CD1c-positive myeloid dendritic cell (primary cell): Measurements from ENCODE around the gene SLC38A9.
"Not testable (repeated sequence)": the region's sequence is repeated elsewhere in the genome, so short reads cannot be mapped to it uniquely, and the experiment has no call there.

Source experiments
- DNase-seq: peaks from one replicate; pipeline ENCODE4 v3.0.0-alpha.2; 2016; ENCODE audit errors: extremely low spot score

SLC38A9 gene, protein sequence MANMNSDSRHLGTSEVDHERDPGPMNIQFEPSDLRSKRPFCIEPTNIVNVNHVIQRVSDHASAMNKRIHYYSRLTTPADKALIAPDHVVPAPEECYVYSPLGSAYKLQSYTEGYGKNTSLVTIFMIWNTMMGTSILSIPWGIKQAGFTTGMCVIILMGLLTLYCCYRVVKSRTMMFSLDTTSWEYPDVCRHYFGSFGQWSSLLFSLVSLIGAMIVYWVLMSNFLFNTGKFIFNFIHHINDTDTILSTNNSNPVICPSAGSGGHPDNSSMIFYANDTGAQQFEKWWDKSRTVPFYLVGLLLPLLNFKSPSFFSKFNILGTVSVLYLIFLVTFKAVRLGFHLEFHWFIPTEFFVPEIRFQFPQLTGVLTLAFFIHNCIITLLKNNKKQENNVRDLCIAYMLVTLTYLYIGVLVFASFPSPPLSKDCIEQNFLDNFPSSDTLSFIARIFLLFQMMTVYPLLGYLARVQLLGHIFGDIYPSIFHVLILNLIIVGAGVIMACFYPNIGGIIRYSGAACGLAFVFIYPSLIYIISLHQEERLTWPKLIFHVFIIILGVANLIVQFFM

DNA sequence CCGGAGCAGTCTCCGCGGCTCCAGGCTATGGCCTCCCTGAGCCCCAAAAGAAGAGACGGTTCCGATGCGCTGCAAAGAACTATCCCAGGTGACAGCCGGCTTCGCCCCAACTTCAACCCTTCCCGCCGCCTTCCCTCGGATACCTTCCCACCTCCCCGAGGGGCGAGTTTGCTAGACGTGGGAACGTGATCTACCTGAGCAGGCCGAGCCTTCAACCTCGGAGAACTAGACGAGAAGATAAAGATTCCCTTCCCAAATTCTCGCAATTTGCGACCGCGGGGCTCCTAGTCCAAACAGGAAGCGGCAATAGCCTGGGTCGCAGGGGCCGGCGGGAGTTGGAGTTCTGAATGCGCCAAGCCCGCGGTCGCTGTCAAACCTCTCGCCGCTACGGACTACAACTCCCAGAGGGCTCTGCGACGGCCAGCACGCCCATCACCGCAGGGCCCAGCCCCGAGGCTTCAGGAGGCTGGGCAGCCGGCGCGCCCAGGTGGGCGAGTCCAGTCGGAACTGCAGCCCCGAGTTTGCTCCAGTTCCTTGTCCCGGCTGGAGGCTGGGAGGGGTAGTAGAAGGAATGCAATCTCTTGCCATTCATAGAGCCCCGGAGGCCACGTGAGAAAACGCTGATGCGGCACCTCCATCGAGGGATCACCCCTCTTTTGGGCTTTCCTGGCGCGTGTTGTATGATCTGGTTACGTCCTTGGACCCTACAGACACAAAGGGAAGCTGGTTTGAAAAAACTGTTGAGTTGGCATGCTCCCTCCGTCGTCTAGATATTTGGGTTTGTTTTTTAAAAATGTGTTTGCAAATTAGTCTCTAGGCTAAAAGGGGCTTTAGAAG, at the start of gene SLC38A9:
TSS of gene SLC38A9 (minus strand) at position 302 of the 837 bp plus-strand sequence. CDS start 14,366 bp downstream, outside the sequence.
- peak; percentile 97 for DNase-seq

DNA sequence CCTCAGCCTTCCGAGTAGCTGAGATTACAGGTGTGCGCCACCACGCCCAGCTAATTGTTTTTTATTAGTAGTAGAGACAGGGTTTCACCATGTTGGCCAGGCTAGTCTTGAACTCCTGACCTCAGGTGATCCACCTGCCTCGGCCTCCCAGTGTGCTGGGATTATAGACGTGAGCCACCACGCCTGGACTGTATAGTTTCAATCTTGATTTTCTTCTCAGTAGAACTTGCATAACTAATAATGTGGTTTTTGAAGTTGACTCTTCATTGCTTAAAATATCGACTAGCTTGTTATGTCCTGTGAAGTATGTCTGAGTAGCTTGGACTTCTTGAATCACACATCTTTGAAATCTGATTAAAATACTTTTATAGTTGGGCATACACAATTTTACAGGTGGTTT, 49.6 kb upstream of the SLC38A9 start:
- not testable (repeated sequence) for DNase-seq

DNA sequence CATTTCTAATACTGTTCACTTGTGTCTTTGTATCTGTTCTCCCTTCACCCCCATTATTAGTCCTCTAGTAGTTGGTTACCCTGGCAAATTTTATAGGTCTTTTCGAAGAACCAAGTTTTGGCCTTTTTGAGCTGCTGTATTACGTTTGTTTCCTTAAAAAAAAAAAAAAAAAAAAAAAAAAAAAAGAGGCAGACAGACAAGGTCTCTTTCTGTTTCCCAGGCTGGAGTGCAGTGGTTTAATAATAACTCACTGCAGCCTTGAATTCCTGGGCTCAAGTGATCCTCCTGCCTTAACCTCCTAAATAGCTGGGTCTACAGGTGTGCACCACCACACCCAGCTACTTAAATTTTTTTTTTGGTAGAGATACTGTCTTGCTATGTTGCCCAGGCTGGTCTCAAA, 46.6 kb upstream of the SLC38A9 start:
- no peak for DNase-seq

DNA sequence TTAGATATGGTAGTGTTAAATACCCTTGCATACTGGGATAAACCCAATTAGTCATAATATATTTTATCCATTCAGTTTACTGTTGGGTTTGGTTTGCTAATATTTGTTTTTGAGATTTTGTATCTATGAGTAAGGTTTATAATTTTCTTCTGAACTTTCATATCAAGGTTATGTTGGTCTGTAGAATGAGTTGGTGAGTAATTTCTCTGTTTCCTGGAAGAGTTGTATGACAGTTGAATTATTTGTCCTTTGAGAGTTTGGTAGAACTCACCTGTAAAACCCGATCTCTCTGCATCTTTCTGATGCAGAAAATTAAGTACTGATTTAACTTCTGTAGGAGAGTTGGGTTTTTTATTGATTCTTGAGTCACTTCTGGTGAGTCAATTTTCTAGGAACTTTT, 46.1 kb upstream of the SLC38A9 start:
- no peak for DNase-seq

DNA sequence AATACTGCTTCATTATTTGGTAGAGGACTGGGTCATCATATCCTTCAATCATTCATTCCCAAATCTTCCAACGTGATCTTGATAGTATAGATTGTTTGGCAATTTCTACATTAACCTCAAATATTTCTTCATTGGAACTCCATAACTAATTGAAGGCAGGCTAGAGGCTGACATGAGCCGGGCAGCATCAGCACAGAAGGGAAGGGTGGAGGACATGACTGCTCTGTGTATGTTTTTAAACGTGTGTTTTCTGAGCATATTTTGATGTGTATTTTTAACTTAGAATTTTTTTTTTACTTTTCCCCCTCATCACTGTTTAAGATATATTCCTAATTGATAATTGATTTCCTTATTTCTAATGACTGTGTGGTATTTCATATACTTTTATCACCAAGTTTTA, 38.4 kb upstream of the SLC38A9 start:
- no peak for DNase-seq

DNA sequence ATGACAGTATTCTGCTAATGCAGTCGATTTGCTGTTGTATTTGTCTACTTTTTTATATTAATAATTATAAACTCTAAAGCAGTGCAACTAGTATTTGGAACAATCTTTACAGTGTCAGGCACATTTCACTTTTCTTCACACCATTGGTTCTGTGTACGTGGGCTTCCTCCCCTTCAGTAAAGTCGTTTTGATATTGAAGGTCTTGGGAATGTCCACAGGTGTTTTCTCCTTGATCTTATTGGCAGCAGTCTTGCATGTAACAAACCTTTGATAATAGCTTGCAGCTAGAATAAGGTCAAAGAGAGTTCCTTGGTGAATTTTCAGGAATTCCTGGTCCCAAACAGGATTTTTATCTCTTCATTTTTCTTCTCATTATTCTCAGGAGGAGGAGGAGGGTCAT, 37.9 kb upstream of the SLC38A9 start:
- no peak for DNase-seq

DNA sequence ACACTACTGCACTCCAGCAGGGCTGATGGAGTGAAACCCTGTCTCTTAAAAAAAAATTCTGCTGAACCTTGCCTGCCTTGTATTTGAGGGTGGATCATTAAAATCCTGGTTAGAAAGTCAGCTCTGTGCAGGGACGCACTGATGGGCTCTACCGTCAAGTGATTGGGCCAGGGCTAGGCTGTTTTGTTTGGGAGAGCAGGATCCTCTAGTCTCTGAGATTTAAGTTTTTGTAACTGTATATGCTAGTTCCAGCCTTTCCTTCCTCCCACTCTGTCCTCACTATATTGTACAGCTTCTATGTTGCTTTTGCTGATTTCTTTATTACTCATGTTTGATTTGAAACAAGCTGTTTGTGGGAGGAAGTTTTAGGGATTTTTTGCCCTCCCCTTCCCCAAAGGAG, 37.3 kb upstream of the SLC38A9 start:
- no peak for DNase-seq

DNA sequence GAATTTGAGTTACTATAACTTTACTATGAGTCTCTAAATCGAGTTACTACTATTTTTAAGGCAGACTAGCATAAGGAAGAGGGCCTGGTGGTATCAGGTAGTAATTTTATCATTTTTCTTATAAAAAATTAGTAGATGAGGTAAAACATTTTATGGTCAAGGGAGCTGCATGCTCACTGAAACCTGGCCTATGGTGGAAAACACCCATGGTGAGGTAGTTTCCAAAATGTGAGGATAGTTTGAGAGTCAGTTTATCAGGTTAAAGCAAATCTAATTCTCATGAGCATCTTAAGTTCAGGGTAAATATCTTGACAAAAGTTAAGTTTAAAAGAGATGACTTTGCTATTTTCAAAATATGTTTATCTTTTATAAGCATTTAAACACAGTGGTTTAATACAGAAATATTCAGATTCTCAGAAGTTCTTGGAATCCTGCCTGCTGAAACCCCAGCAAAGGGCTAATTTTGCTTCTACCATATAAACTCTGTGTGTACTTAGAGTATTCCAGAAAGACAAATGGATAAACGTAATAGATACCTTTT, 35.7 kb upstream of the SLC38A9 start:
- no peak for DNase-seq

DNA sequence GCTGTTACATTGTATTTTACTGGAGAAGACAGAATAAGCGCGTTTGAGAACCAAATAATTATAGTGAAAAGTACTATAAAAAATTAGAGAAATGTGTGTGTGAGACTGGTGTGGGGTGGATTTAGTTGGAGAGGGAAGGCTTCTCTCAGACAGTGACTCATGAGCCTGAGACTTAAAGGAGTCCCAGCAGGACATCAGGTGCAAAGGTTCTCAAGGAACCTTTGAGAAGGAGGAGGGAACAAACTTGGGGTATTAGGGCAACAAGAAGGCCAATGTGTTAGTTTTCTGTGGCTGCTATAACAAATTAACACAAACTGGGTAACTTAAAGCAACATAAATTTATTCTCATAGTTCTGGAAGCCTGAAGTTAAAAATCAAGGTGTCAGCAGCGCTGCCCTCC, 30.7 kb upstream of the SLC38A9 start:
- no peak for DNase-seq

DNA sequence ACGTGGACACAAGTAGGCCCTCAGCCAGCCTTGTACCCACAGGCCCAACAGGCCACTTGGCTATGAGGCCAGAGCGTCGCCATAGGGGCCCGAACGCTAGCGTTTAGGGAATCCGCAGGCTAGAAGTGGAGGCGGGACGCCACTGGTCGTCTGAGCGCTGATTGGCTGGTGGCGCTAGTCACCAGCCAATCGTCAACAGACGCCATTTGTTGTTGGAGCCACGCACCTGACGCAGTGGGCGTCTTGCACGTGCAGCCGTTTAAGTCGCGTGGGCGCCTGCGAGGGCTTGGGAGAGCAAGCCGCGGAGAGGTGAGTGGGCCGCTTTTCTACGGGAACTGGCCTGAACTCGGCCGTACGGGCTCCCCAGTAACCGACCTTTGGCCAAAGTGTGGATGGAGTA, 25.7 kb upstream of the SLC38A9 start, which contains the start of gene DDX4:
TSS of gene DDX4 (plus strand) at position 269 of the 400 bp plus-strand sequence. CDS start 903 bp downstream, outside the sequence.
- DNase-seq, result no peak

DNA sequence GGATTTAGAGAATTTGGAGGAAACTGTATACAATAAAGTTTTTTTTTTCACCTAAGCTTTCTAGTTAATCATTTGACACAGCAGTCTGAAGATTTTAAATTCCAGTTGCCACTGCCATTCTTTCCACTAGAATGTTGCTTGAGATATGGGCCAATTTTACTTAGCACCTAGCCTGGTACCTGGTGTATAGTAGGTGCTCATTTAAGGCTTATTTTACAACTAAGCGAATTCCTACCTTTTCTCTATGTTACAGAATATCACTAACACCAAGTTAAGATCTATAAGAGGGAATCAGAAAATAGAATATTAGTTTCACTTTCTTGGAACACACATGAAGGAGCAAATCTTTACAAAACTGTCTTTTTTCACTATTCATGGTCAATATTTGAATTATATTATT, 22.5 kb upstream of the SLC38A9 start:
- DNase-seq, result no peak

DNA sequence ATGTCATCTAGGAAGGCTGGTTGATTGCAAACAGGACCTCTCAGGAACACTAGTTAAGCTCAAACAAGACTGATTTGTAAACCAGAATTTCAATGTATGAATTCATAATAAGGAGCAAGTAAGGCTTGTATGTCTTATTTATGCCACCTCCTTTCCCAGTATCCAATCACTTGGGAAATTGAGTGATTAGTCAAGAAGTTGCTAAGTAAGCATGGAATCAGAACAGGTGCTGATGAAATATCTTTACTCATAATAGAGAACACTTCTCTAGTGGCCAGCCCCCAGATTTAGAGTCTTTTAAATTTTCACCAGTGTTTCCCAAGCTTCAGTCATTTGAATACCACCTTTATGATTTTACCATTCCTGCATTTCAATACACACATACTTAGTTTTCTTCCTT, 20.5 kb upstream of the SLC38A9 start:
- no peak for DNase-seq

DNA sequence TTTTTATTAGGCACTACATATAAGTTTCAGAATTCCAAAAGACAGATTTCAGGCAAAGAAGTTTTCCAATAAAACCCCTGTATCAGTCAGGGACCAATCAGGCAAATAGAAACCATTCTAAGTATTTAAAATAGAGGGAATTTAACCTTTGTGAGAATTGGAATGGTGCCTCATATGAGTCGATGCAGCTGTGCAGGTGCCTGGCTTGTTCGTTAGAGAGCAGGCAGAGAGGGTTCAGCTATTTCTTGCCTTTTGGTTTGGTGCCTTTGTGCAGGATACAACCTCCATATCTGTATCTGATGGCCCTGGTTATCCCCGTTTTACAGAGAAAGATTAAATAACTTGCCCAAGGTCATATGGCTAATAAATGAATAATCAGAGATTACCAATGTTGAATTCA, 19.7 kb upstream of the SLC38A9 start:
- DNase-seq, result no peak

DNA sequence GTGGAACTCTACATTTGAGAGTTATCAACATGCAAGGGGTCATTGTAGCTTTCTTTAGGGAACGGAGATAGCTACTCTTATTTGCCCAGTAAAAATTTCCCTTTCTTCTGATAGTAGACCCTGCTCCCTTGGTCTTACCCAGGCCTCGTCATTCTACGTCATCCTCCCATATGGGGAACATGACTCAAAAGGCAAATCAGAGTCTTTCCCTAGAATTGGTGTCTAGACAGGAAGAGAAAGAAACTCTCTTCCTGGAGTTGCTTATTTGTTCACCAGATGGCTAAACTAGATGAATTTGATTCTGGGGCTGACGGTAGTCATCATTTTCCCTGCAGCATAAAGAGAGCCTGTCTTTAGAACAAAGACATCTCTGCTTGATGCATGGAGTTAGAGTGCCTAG, 12.2 kb upstream of the SLC38A9 start:
- DNase-seq, result no peak

DNA sequence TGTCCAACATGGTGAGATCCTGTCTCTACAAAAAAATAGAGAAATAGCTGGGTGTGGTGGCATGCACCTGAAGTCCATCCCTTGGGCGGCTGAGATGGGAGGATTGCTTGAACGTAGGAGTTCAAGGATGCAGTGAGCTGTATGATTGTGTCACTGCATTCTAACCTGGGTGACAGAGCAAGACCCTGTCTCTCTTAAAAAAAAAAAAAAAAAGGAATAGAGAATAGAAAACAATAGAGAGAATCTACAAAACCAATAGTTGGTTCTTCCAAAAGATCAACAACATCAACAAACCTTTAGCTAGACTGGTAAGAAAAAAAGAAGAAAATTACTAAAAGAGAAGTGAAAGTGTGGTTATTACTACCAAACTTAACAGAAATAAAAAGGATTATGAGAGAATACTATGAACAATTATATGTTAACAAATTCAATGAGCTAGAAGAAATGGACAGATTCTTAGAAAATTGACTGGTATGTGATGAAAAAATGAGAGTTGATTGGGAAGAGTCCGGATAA, 8.1 kb upstream of the SLC38A9 start:
- DNase-seq, result no peak

DNA sequence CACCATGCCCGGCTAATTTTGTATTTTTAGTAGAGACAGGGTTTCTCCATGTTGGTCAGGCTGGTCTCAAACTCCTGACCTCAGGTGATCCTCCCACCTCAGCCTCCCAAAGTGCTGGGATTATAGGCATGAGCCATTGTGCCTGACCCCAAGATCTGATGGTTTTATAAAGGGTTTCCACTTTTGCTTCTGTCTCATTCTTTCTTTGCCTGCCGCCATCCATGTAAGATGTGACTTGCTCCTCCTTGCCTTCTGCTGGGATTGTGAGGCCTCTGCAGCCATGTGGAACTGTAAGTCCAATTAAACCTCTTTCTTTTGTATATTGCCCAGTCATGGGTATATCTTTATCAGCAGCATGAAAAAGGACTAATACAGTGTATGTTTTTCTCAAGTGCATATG, 6.9 kb upstream of the SLC38A9 start:
- DNase-seq, result not testable (repeated sequence)

DNA sequence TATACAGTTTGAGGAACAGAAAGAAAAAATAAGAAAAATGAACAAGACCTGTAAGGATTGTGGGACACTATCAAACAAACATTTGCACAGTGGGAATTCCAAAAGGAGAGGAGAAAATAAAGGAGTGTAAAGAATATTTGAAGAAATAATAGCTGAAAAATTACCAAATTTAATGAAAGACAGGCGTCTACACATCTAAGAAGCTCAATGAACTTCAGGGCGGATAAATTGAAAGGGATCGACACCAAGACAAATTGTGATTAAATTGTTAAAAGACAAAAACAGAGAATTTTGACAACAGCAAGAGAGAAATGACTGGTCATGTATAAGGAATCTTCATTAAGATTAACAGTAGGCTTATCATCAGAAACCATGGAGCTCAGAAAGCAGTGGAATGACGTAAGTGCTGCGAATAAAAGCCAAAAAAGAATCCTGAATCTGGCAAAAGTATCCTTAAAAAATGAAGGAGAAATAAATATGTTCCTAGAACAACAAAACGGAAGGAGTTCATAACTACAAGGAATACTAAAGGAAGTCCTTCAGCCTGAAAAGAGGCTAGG, 3.5 kb upstream of the SLC38A9 start:
- DNase-seq, result no peak

DNA sequence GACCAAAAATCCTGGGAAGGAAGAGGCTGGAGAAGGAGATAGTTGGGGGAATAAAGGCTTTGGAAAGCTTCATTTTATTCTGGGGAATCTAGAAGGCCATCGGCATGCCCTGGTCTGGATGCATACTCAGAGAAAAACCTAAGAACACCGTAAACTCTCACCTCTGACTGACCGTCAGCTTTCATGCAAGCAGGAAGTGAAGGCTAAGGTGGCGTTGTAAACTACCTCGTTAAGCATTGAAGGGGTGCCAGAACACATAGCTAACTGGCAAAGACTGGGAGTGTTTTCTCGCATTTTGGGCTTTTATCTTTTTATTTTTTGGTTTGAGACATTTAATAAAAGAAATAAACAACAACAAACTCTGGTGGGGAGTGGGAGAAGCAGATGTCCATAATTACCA, 2.6 kb upstream of the SLC38A9 start:
- DNase-seq, result no peak

DNA sequence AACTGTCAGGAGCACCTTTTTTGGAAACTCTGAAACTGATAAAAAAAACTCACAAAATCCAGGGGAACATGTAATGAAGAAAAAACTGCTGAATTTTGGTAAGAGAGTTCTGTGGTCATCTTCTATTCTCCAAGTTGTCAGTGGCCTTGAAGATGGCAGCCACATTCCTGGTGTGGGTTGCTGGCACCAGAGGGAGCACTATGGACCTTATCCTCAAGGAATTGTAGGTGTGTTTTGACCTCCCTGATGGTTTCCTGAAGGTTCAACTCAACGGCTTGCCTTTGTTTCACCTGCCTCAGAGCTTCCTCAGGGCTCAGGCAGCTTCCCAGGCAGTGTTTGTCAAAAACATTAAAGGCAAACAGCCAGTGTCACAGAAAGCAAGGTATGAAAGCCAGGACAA, 2.2 kb upstream of the SLC38A9 start:
- no peak for DNase-seq

DNA sequence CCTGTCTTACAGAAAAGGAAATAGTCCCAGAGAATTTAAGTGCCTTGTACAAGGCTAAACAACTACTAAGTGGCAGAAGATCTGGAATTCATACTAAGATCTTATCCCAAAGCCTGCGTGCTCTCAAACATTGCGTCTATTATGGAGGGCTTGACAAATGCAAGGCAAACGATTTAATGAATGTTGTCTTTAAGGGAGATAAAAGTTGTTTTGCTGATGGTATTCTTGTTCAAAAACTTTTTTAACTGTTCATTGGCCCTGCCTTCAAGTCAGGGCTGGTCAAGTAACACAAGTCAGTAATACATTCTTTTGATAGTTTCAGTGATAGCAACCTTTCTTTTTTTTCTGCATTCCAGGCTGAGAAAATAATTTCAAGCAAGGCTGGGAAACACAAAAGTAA, 1.7 kb upstream of the SLC38A9 start:
- no peak for DNase-seq

DNA sequence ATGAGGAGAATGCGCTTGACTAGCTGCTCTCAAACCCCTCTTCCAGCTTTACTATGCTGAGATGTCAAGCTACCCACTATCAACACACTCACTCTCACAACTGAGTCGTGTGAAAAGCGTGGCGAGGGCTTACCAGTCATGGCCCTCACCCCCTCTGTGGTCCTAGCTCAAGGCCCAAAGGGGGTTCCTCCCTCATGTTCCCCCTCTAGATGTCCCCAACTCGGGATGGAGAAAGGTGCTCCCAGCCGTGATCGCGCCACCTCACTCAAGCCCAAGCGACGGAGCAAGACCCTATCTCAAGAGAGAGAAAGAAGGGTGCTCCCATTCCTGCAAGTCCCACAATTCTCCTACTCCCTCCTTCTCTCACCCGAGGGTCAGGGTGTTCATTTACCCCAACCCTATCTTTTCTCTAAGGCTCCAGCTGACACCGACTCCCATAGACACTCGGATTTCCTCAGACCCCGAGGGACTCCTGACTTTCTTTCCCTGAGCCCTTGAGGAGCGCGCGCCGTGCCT, 559 bp downstream of the SLC38A9 start:
- no peak for DNase-seq

DNA sequence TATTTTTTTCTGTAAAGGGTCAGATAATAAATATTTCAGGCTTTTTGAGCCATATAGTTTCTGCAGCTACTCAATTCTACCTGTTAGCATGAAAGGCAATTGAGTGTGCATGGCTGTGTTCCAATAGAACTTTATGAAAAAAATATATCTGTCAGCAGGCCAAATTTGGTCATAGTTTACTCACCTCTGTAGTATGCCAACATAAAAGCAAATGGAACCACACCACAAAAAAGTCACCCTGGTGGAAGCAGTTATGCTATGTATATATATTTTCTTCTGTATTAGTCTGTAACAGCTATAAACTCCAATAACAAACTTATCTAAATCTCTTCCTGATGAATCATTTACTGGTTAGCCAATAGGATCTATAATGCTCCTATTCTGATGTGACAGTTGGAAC, 3.4 kb downstream of the SLC38A9 start:
- DNase-seq, result no peak
